HG03139 (cell line): ENCODE results near the gene RAD51AP1.
"Not testable (repeated sequence)": the region's sequence is repeated elsewhere in the genome, so short reads cannot be mapped to it uniquely, and the experiment has no call there.

Experiments used
- ATAC-seq: cut with Tn5 transposase; IDR thresholded peaks from one replicate; pipeline ENCODE4 v1.9.1; 2021; ENCODE audit not compliant: unreplicated experiment

The RAD51AP1 gene, protein sequence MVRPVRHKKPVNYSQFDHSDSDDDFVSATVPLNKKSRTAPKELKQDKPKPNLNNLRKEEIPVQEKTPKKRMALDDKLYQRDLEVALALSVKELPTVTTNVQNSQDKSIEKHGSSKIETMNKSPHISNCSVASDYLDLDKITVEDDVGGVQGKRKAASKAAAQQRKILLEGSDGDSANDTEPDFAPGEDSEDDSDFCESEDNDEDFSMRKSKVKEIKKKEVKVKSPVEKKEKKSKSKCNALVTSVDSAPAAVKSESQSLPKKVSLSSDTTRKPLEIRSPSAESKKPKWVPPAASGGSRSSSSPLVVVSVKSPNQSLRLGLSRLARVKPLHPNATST

GRCh38 chr12:4538207-4539160, at the start of gene RAD51AP1:
Gene RAD51AP1 (plus strand): TSS chr12:4538890. CDS start chr12:4538940, 50 bp downstream.
- ATAC-seq, result peak; percentile 91

DNA sequence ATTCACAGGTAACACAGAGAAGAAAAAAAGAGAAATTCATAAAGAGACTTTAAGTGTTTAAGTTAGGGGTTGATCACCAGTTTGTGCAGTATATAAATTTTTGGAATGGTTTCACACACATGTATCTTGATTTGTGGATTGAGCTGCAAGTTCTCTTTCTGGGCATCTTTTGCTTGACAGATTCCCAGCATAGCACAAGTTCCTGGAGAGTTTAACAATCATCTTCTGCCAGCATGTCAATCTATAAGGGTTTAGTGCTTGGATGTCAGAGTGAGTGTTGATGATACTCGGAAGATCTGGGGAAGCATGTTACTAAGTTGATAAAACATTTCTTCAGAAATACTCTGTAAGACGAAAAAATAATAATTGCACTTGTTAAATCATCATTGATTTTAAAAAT, 49.1 kb upstream of the RAD51AP1 start:
- ATAC-seq, result no peak

DNA sequence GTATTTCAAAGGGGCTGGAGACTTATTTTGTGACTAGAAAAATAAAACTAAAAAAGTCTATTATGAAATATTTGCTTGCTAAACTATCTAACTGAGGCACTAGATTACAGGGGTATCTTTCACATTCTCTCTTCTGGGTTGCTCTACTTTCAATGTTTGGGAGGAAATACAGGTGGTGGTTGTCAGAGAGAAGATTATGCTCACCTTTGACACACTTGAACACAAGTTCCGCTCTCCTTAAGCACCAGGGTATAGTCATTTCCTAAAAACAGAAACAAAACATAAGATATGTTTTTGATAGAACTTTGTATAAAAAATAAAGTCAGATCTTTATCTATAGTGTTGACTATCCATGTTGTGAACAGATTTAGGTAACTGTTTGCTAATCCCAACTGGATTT, 47.7 kb upstream of the RAD51AP1 start:
- no peak for ATAC-seq

- no peak for ATAC-seq
Measured at GRCh38 chr12:4496145-4496838, 42.4 kb upstream of the RAD51AP1 start.

- ATAC-seq, result no peak
Measured at GRCh38 chr12:4499186-4499585, 39.5 kb upstream of the RAD51AP1 start.

- ATAC-seq, result no peak
Measured at GRCh38 chr12:4505376-4505986, 33.2 kb upstream of the RAD51AP1 start.

GRCh38 chr12:4506430-4506829, 32.3 kb upstream of the RAD51AP1 start:
- ATAC-seq, result no peak

DNA sequence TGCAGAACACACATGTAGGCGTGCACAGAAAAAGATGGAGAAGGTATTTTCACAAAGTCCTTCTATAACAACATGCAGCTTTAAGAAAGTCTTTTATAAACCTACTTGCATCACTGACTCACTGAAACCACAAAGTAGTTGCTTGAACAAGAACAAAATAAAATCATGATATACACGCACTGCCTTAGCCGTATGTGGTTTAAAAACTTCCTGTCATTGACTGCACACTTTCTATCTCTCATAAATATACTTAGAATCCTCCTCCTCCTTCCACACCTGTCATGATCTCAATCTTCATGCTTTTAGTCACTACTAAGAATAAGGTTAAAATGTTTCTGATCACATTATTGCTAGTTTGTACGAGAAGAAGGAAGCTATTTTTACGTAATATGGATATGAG, 31.8 kb upstream of the RAD51AP1 start:
- ATAC-seq, result no peak

DNA sequence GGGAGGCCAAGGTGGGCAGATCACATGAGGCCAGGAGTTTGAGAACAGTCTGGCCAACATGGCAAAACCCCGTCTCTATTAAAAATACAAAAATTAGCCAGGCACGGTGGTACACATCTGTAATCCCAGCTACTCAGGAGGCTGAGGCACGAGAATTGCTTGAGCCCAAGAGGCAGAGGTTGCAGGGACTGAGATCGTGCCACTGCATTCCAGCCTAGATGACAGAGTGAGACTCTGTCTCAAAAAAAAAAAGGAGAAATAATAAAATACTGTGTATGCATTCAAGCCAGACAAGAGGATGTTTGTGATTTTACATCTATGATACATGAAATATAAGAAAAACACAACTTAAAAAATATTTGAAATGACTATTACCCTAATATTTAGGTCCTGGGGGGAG, 30.2 kb upstream of the RAD51AP1 start:
- ATAC-seq, result not testable (repeated sequence)

GRCh38 chr12:4509269-4509668, 29.4 kb upstream of the RAD51AP1 start:
- ATAC-seq, result not testable (repeated sequence)

- ATAC-seq, result no peak
Measured at GRCh38 chr12:4518106-4518728, 20.5 kb upstream of the RAD51AP1 start.

DNA sequence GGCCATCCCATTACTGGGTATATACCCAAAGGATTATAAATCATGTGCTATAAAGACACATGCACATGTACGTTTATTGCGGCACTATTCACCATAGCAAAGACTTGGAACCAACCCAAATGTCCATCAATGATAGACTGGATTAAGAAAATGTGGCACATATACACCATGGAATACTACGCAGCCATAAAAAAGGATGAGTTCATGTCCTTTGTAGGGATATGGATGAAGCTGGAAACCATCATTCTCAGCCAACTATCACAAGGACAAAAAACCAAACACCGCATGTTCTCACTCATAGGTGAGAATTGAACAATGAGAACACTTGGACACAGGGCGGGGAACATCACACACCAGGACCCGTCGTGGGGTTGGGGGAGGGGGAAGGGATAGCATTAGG, 15.2 kb upstream of the RAD51AP1 start:
- not testable (repeated sequence) for ATAC-seq

GRCh38 chr12:4526923-4527546, 11.7 kb upstream of the RAD51AP1 start:
- no peak for ATAC-seq

DNA sequence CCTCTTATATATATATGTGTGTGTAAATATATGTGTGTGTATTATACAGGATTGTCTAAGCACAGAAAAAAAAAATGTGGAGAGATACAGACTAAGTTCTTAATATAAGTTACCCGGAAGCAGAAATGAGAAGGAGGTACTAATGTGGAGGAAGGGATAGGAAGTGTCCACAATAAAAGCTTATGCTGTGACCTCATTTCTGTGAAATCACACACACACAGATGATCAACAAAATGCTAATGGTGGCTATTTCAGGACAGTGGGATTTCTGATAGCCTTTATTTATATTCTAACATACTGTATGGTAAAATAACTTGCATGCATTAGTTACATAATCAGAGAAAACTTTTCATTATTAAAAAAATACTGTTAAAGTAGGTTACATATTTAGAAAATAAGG, 8.5 kb upstream of the RAD51AP1 start:
- ATAC-seq, result no peak

DNA sequence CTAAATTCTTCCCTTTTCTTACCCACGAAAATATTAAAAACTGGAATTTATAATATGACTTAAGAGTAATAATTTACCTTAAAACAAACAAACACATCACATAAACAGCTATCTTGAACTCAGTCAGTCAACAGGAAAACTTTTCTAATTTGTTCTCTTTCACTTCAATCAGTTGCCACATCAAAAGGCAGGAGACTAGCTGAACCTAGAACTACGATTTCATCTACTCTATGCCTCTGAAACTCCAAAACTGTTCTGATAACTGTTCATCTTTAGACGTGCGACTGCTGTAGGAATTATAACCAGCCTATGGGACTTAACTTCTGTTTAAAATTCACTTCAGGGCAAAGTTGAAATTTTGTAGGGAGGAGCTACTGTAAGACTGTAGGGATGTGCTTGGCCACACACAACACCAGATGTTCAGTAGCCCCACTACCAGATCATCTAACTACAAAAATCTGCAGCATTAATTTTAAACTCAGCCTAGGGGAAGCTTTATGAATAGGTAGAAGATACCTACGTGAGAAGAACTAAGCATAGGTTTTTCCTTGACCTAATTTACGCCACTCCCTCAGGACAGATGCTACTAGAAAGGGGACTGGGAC, 7.6 kb upstream of the RAD51AP1 start:
- no peak for ATAC-seq

DNA sequence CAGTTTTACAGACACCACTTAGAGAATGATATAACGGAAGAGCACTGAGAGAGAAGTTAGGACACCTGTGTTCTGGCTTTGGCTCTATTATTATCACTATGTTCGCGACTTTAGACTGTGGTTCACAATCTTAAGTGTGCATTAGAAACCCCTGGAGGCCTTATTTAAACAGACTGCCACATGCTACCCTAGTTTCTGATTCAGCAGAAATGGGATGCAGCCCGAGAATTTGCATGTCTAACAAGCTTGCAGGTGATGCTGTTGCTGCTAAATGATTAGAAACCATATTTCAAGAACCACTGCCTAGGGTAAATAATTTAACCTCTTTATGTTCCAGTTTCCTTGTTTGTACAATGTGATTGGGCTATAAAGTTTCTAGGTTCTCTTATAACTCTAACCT, 3.6 kb upstream of the RAD51AP1 start:
- no peak for ATAC-seq

DNA sequence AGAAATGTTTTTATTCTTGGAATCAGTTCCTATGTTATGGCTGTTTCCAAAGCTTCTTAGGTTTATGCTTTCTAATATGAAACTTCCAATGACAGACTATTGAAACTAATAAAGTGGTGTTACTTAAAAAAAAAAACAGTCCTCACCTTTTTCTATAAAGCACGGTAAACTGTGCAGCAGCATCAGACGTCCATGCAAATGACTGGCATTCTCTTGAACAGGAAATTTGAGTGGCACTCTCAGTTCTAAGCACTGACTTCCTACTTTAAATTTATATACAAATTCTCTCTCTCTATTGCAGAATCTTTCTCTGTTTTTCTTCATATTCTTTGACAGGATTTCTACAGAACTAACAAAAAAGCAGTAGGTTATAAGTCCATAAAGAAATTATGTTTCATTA, 2.8 kb upstream of the RAD51AP1 start:
- ATAC-seq, result no peak

DNA sequence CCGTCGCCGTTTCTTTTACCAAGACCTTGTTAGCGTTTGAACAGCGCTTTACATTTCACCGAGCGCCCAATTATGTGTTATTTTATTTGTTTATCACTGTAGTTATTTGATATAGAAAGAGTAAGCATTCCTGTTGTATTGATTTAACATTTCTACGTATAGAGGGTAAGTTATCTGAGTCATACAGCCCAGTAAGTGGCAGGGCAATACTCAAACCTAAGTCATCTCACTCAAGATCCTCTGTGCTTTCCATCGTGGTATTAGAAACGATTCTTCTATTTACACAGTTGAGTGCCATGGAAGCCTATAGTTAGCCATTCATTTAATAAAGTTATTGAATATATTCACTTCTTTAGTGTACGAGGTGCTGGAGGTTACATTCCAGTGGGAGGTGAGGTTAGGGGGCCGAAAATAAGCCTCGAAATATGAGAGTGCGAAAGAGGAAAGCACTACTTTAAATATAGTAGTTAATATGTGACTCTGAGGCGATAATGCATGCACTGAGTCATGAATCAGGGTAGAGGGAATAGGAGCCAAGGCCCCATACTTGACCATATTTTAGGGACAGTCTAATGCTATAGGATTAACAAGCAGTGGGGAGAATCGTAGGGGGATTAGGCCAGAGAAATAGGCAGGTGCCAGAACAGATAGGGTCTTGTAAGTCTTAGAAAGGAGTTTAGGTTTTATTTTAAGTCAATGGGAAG, 629 bp downstream of the RAD51AP1 start:
- ATAC-seq, result no peak

DNA sequence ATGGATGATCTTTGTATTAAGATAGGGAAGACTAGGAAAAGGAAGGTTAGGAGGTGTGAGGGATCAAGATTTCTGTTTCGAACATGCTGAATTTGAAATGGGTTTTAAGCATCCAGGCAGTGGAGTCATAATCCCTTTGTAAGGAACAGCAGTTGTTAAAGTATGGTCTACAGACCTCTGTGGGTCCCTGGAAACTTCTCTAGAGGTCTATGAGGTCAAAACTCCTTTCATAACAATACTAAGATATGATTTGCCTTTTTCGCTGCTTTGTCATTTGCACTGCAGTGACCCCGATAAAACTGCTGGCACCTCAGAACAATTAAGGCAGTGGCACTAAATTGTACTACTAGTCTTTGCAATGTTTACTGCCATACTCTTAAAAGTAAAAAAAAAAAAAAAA, 1.5 kb downstream of the RAD51AP1 start:
- ATAC-seq, result no peak
